ENCODE data around the gene MCCD1. TPM values are rescaled to one million over a fixed set of nuclear protein-coding genes. Genes with fewer than 3 reads are reported as not detected.

Gene MCCD1
- total RNA-seq, 1 donor from 2014 or later = not detected

DNA sequence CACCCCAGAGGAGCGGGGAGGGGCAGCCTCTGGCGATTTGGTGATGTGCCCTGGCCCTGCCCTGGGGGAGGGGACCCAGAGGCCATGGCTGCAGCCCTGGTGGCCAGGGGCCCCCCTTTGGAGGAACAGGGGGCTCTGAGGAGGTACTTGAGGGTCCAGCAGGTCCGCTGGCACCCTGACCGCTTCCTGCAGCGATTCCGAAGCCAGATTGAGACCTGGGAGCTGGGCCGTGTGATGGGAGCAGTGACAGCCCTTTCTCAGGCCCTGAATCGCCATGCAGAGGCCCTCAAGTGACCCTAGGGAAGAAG, 29.5 kb downstream of the MCCD1 start:
- ATAC-seq = no peak
- no peak for DNase-seq (ENCODE audit: missing footprints)
- intact Hi-C loops (cut with DNase I) = no loop called here

GRCh38 chr6:31558631-31559500, 30.1 kb downstream of the MCCD1 start:
- intact Hi-C loops (cut with DNase I) = no loop called here
- peak; percentile 54 for ATAC-seq
- DNase-seq (ENCODE audit: missing footprints) = no peak

GRCh38 chr6:31559606-31559957, 30.8 kb downstream of the MCCD1 start:
- DNase-seq (ENCODE audit: missing footprints) (no peak), ATAC-seq (no peak)
- intact Hi-C loops (cut with DNase I) = no loop called here

- ATAC-seq = peak; percentile 74
- intact Hi-C loops (cut with DNase I) = loop anchor here (2.0 kb wide), 1 partner anchor 21 kb away; no protein-coding TSS in a partner anchor
These were observed 31.4 kb downstream of the MCCD1 start for GRCh38 chr6:31559958-31560696.

GRCh38 chr6:31560697-31561058, 31.9 kb downstream of the MCCD1 start:
- DNase-seq (ENCODE audit: missing footprints) (no peak), ATAC-seq (no peak)
- intact Hi-C loops (cut with DNase I) = loop anchor here (2.0 kb wide), 1 partner anchor 20 kb away; no protein-coding TSS in a partner anchor

More at GRCh38 chr6:31559958-31560696, 31.4 kb downstream of the MCCD1 start:
- DNase-seq (ENCODE audit: missing footprints) = no peak

GRCh38 chr6:31567531-31568370, 39.0 kb downstream of the MCCD1 start:
- intact Hi-C loops (cut with DNase I) = no loop called here
- no peak for ATAC-seq
- no peak for DNase-seq (ENCODE audit: missing footprints)

DNA sequence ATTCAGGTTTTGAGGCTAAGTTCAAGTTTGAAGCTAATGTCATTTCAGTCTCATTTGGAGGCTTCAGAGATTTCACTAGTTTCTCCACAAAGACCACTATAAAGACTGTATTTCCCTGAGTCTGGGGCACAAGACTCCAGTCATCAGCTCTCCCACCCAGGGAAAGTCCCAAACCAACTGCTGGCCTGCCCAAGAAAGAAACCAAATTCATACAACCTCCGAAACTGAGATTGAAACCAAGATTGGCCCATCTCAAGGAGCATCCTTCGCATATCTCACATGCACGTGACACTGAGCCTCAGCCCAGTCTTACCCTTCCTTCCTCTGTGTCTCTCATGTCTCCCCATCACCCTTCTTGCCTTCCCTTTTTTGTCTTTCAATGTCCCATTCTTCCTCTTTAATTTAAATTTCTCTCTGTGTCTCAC, 39.8 kb downstream of the MCCD1 start:
- intact Hi-C loops (cut with DNase I) = no loop called here
- DNase-seq (ENCODE audit: missing footprints) = no peak
- ATAC-seq = no peak

- ATAC-seq (no peak), DNase-seq (ENCODE audit: missing footprints) (no peak)
- intact Hi-C loops (cut with DNase I) = no loop called here
These were observed 41.2 kb downstream of the MCCD1 start for GRCh38 chr6:31569861-31570536.

- ATAC-seq (no peak), DNase-seq (ENCODE audit: missing footprints) (no peak)
- intact Hi-C loops (cut with DNase I) = no loop called here
These were observed 43.5 kb downstream of the MCCD1 start, which contains the start of gene LTA for GRCh38 chr6:31572041-31572911. Gene LTA, plus strand, starts transcription at chr6:31572289. Its CDS starts 454 bp downstream, at chr6:31572743.

DNA sequence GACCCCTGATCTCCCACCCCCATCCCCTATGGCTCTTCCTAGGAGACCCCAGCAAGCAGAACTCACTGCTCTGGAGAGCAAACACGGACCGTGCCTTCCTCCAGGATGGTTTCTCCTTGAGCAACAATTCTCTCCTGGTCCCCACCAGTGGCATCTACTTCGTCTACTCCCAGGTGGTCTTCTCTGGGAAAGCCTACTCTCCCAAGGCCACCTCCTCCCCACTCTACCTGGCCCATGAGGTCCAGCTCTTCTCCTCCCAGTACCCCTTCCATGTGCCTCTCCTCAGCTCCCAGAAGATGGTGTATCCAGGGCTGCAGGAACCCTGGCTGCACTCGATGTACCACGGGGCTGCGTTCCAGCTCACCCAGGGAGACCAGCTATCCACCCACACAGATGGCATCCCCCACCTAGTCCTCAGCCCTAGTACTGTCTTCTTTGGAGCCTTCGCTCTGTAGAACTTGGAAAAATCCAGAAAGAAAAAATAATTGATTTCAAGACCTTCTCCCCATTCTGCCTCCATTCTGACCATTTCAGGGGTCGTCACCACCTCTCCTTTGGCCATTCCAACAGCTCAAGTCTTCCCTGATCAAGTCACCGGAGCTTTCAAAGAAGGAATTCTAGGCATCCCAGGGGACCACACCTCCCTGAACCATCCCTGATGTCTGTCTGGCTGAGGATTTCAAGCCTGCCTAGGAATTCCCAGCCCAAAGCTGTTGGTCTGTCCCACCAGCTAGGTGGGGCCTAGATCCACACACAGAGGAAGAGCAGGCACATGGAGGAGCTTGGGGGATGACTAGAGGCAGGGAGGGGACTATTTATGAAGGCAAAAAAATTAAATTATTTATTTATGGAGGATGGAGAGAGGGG, 44.7 kb downstream of the MCCD1 start:
- intact Hi-C loops (cut with DNase I) = no loop called here
- no peak for ATAC-seq
- DNase-seq (ENCODE audit: missing footprints) = no peak

GRCh38 chr6:31574106-31575061, 45.6 kb downstream of the MCCD1 start:
- intact Hi-C loops (cut with DNase I) = no loop called here
- DNase-seq (ENCODE audit: missing footprints) (no peak), ATAC-seq (no peak)

- no peak for DNase-seq (ENCODE audit: missing footprints)
- ATAC-seq = peak; percentile 32
- intact Hi-C loops (cut with DNase I) = no loop called here
These were observed 46.7 kb downstream of the MCCD1 start, which contains the start of gene TNF for GRCh38 chr6:31575335-31575901. Gene TNF, plus strand, starts transcription at chr6:31575565. Its CDS starts 177 bp downstream, at chr6:31575742.

DNA sequence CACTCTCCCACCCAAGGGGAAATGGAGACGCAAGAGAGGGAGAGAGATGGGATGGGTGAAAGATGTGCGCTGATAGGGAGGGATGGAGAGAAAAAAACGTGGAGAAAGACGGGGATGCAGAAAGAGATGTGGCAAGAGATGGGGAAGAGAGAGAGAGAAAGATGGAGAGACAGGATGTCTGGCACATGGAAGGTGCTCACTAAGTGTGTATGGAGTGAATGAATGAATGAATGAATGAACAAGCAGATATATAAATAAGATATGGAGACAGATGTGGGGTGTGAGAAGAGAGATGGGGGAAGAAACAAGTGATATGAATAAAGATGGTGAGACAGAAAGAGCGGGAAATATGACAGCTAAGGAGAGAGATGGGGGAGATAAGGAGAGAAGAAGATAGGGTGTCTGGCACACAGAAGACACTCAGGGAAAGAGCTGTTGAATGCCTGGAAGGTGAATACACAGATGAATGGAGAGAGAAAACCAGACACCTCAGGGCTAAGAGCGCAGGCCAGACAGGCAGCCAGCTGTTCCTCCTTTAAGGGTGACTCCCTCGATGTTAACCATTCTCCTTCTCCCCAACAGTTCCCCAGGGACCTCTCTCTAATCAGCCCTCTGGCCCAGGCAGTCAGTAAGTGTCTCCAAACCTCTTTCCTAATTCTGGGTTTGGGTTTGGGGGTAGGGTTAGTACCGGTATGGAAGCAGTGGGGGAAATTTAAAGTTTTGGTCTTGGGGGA, 47.4 kb downstream of the MCCD1 start:
- DNase-seq (ENCODE audit: missing footprints) (no peak), ATAC-seq (no peak)
- intact Hi-C loops (cut with DNase I) = no loop called here

GRCh38 chr6:31576897-31577578, 48.3 kb downstream of the MCCD1 start:
- intact Hi-C loops (cut with DNase I) = no loop called here
- DNase-seq (ENCODE audit: missing footprints) (no peak), ATAC-seq (no peak)

Measured in Right ventricle myocardium inferior (tissue), 1 donor.